CD4-positive, alpha-beta T cell treated with Interleukin-1 beta for 1 hour (primary cell): ENCODE data around the gene PRRX2.

Source experiments
- DNase-seq, 2 donors: peaks; one replicate each; pipeline ENCODE4 v3.0.0-alpha.2; 2020 to 2022

Gene PRRX2

GRCh38 chr9:129637102-129637501, 28.3 kb upstream of the PRRX2 start:
- DNase-seq = no peak

DNA sequence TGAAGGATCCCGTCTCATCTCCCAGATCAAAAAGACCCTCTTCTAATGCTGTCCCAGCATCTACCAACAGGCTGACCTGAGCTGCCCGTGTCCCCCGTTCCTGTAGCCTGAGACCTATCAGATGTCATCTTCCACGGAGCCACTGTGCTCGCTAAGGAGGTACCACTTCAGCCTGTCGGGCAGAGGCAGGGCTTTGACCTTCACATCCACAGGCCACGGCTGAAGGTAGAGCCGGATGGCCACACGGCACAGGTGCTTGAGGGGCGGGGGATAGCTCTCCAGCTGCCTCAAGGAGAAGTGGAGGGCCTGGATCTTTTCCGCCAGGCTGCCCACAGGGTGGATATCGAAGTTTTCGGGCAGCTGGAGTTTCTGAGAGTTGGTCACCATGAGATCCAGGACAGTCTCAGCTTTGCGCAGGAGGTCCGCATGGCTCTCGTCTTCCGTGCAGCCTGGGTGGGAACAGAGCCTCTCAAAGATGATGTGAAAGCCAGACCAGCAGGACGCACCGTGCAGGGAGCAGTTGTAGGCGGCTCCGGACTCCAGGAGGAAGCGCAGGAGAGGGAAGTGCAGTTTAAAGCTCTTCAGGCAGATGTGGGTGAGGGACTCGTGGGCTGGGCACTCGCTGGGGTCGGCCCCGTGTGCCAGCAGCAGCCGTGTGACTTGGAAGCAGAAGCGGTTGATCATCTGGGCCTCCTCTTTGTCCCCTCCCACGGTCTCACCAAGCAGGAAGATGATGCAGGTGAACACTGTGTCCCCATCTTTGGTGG, 27.6 kb upstream of the PRRX2 start:
- DNase-seq = no peak

DNA sequence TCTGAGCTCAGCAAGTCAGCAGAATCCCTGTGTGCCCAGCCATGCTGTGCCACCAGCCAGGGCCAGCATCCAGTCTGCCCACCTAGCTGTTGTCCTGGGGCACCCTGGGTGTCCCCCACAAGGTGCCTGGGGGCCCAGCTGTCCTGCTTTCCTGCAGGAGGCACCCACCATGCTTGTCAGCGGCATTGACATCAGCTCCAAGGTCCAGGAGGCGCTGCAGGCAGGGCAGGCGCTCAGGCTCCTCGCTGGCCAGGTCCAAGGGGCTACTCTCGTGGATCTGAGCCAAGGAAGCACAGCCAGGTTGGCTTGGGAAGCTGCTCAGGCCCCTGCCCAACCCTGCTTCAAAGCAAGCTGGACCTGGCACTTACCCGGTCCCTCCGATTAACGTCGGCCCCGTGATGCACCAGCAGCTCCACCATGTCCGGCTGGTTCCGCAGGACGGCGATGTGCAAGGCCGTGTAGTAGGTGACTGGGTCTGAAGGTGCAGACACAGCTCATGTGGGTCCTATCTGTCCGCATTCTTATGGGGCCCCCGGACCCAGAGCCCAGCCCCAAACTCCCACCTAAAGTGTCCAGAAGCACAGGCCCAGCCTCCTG, 26.3 kb upstream of the PRRX2 start:
- DNase-seq = no peak

DNA sequence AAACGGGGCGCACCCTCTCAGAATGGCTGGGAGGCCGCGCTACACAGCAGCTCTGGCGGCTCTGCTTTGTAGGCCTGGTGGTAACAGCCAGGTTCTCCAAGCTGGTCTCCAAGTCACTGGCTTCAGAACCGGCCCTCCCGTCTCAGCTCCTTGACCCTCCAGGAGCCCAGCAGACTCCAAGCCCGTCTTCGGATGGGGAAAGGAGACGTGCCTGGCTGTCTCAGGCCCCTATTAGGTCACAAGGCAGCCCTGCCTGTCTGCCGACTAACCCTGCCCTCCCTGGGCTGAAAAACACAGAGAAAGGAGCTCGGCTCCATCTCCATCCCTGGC, 25.7 kb upstream of the PRRX2 start:
- no peak for DNase-seq

DNA sequence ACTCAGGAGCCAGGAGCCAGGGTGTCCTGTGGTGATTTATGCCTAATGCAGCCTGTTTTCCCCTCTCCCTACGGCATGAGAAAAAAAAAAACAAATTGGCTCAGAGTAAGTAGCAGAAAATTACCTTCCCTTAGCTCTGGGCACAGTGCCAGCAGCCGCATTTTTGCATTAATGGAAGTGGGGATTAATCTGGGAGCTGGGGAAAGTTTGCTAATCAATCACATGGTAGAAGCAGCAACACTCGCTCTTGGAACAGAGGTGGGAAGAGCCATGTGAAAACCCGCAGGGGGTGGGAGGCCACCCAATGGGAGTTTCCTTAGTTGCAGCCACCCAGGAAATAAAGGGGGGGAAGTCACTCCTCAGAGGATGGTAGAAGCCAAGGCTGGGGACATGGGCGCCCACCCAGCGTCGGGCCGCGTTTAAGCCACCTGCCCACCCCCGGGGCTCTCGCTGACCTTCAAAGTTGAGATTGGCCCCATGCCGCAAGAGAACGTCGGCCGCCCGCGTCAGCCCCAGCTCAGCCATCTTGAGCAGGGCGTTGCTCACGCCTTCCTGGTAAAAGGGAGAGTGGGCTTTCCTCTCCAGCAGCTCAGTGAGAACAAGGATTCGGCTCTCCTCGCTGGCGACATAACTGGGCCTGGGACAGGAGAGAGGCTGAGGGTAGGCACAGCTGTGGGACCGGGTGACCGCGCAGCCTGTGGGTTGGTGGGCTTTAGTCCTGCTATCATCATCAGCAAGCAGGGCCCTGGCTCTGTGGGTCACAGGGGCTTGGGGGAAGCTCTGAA, 25.2 kb upstream of the PRRX2 start:
- no peak for DNase-seq

DNA sequence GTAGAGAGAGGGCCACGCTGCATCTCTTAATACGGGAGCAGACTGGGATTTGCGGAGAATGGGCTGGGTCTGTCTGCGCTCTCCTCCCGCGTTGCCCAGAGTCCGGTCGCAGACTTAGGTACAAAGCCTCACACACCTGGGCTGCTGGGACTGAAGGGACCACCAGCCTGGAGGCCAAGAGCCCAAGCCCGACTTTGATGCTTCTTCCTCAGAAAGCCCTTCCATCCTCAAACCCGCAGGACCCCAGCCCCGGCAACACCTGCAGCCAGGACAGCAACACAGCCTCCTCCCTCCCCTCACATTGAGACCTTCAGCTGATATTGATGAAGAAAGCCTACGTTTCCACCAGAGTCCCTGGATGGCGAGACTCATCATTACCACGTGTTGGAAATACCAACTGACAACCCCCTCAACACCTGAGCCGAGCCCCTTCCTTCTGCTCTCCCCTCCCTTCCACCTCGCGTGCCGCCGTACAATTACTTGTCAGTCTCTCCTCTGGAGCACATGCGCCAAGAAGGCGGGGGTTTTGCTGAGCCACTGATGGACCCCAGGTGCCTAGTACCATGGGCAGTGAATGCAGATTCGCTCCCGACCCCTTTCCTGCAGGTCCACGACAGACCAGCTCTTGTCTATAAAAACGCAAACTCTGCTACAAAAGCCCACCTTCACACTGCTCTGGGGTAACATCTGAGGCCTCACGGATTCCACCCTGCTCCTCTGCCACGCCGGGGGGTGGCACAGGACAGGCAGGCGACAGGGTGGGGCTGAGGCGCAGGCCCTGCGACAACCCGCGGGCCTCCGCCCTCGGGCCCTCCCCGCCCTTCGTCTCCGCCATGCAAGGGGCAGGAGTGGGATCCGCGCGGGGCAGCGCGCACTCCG, 24.3 kb upstream of the PRRX2 start:
- no peak for DNase-seq

DNA sequence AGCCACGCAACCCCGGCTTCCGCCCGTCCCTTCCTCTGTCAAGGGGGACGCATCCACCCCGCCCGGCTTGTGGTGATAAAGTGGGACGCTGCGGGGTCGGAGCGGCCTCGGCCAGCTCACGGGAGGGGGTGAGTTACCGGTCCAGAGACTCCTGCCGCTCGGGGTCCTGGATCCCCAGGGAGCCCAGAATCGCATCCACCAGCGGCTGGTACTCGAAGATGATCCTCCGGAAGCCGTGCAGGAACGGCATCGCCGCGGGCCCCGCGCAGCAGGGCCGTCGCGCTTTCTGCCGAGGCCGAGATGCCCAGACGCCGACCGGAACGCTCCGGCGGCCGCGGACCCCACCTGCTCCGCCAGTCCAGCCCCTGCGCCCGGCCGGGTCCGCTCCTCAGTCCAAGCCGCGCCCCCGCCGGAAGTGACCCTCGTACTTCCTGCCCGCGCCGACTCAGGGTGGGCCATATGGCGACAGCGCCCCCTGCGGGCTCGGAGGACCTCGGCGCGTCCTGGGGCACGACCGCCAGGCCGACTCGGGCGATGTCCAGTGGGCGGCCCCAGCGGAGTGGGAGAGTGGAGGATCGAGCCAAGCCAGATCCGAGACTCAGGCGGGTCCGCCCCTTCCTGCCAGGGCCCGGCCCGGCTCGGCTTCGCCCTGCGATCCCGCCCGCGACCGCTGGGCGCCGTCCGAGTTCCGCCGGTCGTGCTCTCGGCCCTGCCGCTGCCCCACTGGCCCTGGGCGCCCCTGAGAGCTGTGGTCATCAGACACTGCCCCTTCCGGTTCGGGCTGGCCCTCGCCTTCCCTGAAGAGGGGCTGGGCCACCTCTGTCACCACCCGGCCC, 23.5 kb upstream of the PRRX2 start, which contains the start of gene ASB6:
Gene ASB6, minus strand, starts transcription at position 402 of the 836 bp plus-strand sequence. Its CDS starts 152 bp downstream, at position 250.
- peak; percentile 93 to 94 for DNase-seq

- no peak for DNase-seq
These were observed 21.7 kb upstream of the PRRX2 start for GRCh38 chr9:129643706-129644105.

DNA sequence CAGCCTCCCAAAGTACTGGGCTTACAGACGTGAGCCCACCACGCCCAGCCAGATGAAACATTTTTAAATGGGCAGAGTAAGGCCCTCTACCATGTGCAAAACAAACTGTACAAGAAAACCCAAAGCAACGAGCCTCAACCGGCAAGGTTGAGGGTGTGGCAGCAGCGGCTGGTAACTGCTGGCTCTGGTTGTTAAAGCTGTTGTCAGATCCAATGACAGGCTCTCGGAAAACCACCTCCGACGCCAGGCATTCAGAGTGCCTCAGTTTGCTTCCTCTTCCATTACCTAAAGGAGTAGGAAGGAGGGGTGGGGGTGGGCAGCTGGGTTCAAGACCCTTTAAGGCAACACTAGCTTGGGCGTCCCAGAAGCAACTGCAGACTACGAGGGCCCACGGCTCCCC, 21.1 kb upstream of the PRRX2 start:
- no peak for DNase-seq

GRCh38 chr9:129644902-129645301, 20.5 kb upstream of the PRRX2 start:
- DNase-seq = no peak

DNA sequence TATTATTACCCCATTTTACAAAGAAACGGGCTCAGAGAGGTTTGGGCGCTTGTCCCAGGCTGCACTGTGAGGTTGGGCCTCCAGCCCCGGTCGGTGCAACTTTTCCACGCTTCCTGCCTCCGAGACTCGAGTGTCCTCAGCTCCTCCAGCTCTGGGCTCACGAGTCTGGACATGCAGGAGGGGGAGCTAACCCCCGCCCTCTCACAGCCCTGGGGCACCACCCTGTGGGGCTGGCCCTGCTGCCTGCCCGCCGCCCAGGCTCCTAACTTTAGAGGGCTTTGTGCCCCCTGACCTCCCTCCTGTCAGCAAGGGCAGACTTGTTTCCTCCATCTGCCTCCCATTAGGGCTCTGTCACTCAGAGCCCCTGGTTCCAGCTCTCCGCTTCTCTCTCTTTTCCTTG, 19.2 kb upstream of the PRRX2 start:
- no peak for DNase-seq

DNA sequence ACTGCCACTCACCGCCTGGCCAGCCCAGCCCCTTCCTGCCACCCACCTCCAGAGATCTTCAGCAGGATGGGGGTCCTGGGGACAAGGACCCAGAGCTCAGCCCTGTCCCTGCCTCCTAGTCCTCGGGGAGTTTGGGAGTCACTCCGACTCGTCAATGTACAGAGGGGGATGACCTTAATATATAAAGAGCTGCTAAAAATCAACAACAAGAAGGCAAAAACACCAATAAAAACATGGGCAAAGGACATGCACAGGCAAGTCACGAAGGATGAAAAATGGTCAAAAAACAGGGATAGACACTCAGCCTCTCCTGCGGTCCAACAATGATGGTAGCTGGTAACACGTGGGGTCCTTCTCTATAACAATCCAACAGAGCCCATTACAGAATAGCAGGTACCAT, 18.8 kb upstream of the PRRX2 start:
- no peak for DNase-seq

GRCh38 chr9:129647635-129648034, 17.8 kb upstream of the PRRX2 start:
- DNase-seq = no peak

DNA sequence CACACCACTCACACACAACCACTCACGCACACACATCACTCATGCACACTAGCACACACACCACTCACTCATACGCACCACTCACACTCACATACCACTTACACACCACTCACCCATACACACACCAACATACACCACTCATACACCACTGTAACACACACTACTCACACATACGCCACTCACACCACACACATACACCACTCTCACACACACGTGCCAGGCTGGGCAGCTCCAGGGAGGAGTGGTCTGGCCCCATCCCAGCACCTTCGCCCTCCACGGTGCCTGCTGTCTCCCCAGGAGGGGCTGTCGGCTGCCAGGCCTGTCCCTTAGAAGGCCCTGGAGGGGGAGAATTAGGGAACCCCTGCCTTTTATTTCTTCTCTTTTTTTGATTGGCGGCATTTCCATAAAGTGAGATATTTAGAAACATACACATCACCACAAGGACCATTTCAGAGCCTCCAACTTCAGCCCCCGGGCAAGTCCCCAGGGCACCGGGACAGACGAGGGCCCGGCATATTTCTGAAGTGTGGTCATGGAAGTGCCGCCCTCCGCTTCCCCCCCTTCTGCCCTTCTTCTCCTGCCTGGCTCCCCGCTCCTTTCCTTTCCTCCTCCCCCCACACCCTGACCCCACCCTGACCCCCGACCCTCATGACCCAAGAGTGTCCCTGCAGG, 17.2 kb upstream of the PRRX2 start:
- no peak for DNase-seq

GRCh38 chr9:129648764-129649115, 16.7 kb upstream of the PRRX2 start:
- no peak for DNase-seq

- no peak for DNase-seq
These were observed 15.4 kb upstream of the PRRX2 start for GRCh38 chr9:129649726-129650679.

DNA sequence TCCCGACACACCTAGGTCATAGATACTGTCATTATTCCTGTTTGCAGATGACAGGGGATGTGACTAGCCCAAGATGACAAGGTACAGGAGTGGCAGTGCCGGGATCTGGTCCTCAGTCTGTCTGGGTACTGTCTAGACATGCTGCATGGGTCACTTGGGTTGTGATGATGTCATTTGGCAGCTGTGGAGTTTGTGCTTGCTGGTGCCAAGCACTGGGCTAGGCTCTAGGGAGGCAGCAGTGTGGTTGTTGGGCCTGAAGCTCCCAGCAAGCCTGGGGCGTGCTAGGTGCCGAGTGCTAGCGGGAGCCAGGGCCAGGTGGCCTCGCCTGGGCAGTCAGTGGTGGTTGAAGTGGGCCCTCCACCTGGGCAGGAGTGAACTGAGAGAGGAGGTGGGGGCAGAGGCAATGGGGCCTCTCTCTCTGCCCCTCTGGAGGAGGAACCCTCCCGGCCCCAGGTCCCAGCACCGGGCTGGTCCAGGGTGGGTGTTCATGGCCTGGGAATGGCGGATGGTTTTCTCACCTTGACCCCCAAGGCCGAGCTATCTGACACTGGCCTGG, 14.7 kb upstream of the PRRX2 start:
- DNase-seq = no peak

DNA sequence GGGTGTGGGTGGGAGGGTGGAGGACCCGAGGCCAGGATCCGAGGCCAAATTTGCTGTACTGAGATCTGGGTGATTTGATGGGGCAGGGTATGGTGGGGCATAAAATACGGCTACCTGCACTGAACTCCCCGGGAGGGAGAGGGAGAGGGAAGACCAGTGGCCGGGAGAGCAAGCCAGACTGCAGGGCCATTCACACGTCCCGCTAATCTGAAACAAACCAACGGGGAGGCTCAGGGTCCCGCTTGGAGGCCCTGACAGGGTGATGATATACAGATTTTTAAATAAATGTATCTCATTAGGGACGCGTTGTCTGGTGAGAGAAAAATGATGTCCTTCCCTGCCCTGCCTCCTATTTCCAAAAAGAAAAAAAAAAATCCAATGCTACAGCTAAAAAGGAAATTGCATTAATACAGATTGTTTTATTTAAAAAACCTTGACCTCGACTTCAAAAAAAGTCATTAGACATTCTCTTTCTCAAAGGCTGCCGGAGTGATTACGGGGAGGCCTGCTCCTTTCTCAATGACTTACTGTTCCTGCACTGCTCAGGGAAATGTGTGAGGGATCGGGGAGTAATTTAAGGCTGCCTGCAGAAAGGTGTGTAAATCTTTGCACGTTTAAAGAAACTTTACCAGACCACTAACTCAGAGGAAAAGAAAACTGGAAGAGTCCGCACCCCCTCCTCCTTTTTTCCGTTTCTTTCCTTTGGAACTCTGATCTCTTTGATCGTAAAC, 11.5 kb upstream of the PRRX2 start:
- DNase-seq = no peak

GRCh38 chr9:129654554-129655040, 10.8 kb upstream of the PRRX2 start:
- DNase-seq = no peak
